HG03565 (cell line): Measurements from ENCODE around the gene HCN3.
"Not testable (repeated sequence)": the region's sequence is repeated elsewhere in the genome, so short reads cannot be mapped to it uniquely, and the experiment has no call there.

Experiments
- ATAC-seq: cut with Tn5 transposase; IDR thresholded peaks from one replicate; pipeline ENCODE4 v1.9.1; 2021; ENCODE audit warnings: mild to moderate bottlenecking, moderate library complexity; ENCODE audit not compliant: unreplicated experiment

HCN3 gene

GRCh38 chr1:155328856-155329255, 51.6 kb downstream of the HCN3 start:
- not testable (repeated sequence) for ATAC-seq

DNA sequence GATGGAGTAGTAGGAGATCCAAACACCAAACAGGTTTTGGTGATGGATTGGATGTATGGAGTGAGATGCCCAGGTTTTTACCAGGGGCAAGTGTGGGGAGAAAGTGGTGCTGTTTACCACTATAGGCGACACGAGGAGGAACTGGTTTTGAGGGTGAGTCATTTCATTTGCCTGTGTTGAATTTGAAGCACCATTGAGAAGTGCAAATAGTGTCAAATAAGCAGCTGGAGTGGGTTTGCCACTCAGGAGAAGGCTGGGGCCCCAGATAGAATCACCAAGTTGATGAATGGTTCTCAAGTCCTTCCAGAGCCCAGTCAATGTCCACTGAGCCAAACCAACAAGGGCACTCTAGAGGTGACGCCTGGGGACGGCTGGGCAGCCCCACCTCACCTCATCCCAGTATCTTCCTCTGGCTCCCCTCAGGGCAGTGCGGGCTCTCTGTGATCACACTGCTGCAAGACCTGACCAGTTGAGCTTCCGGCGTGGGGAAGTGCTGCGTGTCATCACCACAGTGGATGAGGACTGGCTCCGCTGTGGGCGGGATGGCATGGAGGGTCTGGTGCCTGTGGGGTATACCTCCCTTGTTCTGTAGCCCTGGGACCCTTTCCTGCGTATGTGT, 52.8 kb downstream of the HCN3 start:
- no peak for ATAC-seq

- ATAC-seq = no peak
These were observed 57.7 kb downstream of the HCN3 start for GRCh38 chr1:155334962-155335361.
